Measurements from ENCODE around the gene XRCC2. TPM values are rescaled to one million over a fixed set of nuclear protein-coding genes. Genes with fewer than 3 reads are reported as not detected.
"Not testable (repeated sequence)": the region's sequence is repeated elsewhere in the genome, so short reads cannot be mapped to it uniquely, and the experiment has no call there.

XRCC2 gene
- polyA plus RNA-seq, 1 donor from 2014 or later = 0.89 TPM

DNA sequence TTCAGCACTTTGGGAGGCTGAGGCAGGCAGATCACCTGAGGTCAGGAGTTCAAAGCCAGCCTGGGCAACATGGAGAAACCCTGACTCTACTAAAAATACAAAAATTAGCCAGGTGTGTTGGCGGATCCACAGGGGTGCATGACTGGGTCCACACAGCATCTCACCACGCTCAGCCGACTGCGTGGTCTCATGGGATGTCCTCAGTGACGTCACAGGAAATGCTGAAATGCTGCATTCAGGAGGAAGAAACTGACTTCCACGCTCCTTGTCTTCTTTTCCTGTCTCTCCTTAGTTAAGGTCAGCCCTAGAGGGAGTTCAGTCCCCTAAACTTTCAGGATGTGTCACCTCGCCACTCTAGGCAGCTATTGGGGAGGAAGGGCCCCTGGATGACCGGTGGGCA lies 42.9 kb downstream of the XRCC2 start:
- Histone ChIP-seq H3K9me3 (ENCODE audit: low read length) (no peaks in the 10 kb centered on the region), H3K9ac (ENCODE audit: low read length) (no peak overlapping the region), H3F3A (ENCODE audit: insufficient read depth, low read length, poor library complexity, severe bottlenecking) (no peaks in the 10 kb centered on the region), H3K4me3 (ENCODE audit: low read length) (no peak overlapping the region), H3K9me2 (ENCODE audit: insufficient read depth, low read length) (no peaks in the 10 kb centered on the region), H3K79me2 (replicated peaks; ENCODE audit: insufficient read depth, low read length) (no peaks in the 10 kb centered on the region), H3K27ac (ENCODE audit: low read length) (no peak overlapping the region), H2AFZ (ENCODE audit: low read depth, low read length) (no peak overlapping the region), H3K4me2 (ENCODE audit: low read length) (no peak overlapping the region), H4K20me1 (ENCODE audit: insufficient read depth) (no peaks in the 10 kb centered on the region), H3K36me3 (ENCODE audit: insufficient read depth, low read length) (no peaks in the 10 kb centered on the region), H3K27me3 (ENCODE audit: insufficient read depth, low read depth, low read length) (no peaks in the 10 kb centered on the region)
- no peak for TF ChIP-seq TAF1 (IDR thresholded peaks at IDR 0.05; ENCODE audit: low read depth)
- no peak for TF ChIP-seq POLR2AphosphoS5 (IDR thresholded peaks at IDR 0.05)
- TF ChIP-seq, protein P1, sequence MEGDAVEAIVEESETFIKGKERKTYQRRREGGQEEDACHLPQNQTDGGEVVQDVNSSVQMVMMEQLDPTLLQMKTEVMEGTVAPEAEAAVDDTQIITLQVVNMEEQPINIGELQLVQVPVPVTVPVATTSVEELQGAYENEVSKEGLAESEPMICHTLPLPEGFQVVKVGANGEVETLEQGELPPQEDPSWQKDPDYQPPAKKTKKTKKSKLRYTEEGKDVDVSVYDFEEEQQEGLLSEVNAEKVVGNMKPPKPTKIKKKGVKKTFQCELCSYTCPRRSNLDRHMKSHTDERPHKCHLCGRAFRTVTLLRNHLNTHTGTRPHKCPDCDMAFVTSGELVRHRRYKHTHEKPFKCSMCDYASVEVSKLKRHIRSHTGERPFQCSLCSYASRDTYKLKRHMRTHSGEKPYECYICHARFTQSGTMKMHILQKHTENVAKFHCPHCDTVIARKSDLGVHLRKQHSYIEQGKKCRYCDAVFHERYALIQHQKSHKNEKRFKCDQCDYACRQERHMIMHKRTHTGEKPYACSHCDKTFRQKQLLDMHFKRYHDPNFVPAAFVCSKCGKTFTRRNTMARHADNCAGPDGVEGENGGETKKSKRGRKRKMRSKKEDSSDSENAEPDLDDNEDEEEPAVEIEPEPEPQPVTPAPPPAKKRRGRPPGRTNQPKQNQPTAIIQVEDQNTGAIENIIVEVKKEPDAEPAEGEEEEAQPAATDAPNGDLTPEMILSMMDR (IDR thresholded peaks at IDR 0.05; ENCODE audit: poor library complexity, severe bottlenecking) = no peak

GRCh38 chr7:152628772-152629171 lies 47.2 kb downstream of the XRCC2 start:
- H3K9me2 ChIP-seq (ENCODE audit: insufficient read depth, low read length); H3K9me3 ChIP-seq (ENCODE audit: low read length); H3K27me3 ChIP-seq (ENCODE audit: insufficient read depth, low read depth, low read length); H3K36me3 ChIP-seq (ENCODE audit: insufficient read depth, low read length); H3F3A ChIP-seq (ENCODE audit: insufficient read depth, low read length, poor library complexity, severe bottlenecking); H4K20me1 ChIP-seq (ENCODE audit: insufficient read depth); H3K4me2 ChIP-seq (ENCODE audit: low read length); H3K4me3 ChIP-seq (ENCODE audit: low read length); H3K79me2 ChIP-seq (replicated peaks; ENCODE audit: insufficient read depth, low read length); H2AFZ ChIP-seq (ENCODE audit: low read depth, low read length); H3K9ac ChIP-seq (ENCODE audit: low read length); H3K27ac ChIP-seq (ENCODE audit: low read length): not testable (repeated sequence)

DNA sequence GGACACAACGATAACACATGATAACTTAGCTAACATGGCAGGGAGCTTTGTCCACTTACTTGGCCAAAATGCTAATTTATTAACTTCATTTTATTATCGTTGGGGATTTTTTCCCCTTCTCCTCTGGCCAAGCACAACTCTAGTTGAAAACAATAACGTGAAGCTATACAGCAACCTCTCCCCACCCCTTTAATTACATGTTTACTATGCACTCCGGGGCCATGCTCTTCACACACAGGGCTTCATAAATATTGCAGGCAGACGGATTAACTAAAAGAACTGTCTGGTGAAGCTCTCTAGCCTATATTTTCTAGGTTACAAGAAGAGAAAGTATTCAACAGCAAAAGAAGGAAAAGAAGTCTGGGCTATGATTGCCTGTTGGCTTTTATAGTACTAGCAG lies 51.7 kb downstream of the XRCC2 start:
- Histone ChIP-seq H3K9ac (ENCODE audit: low read length) (no peak overlapping the region), H3K79me2 (replicated peaks; ENCODE audit: insufficient read depth, low read length) (no peaks in the 10 kb centered on the region), H3K4me3 (ENCODE audit: low read length) (no peak overlapping the region), H3K9me3 (ENCODE audit: low read length) (no peaks in the 10 kb centered on the region), H3K27ac (ENCODE audit: low read length) (no peak overlapping the region), H3K9me2 (ENCODE audit: insufficient read depth, low read length) (no peaks in the 10 kb centered on the region), H4K20me1 (ENCODE audit: insufficient read depth) (no peaks in the 10 kb centered on the region), H3F3A (ENCODE audit: insufficient read depth, low read length, poor library complexity, severe bottlenecking) (no peaks in the 10 kb centered on the region), H2AFZ (ENCODE audit: low read depth, low read length) (no peak overlapping the region), H3K36me3 (ENCODE audit: insufficient read depth, low read length) (no peaks in the 10 kb centered on the region), H3K4me2 (ENCODE audit: low read length) (no peak overlapping the region), H3K27me3 (ENCODE audit: insufficient read depth, low read depth, low read length) (no peaks in the 10 kb centered on the region)
- TF ChIP-seq, protein P1 (IDR thresholded peaks at IDR 0.05; ENCODE audit: poor library complexity, severe bottlenecking) = no peak
- no peak for TF ChIP-seq TAF1 (IDR thresholded peaks at IDR 0.05; ENCODE audit: low read depth)

DNA sequence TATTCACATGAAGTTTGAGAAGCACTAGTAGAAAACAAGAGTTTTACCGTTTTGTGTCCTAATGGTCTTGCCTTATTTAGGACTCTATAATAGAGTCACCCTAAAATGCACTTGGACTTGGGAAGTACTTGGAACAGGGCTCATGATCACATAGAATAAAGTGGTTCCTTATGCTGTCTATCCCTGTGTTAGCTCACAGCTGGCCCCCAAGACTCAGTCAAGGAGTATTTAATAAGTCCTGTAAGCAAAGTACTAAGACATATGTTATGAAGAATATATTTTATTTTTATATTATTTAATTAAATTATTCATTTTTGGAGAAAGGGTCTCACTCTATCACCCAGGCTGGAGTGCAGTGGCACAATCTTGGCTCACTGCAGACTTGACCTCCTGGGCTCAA lies 54.5 kb downstream of the XRCC2 start:
- Histone ChIP-seq H3K9ac (ENCODE audit: low read length) (no peak overlapping the region), H3K9me2 (ENCODE audit: insufficient read depth, low read length) (no peaks in the 10 kb centered on the region), H3F3A (ENCODE audit: insufficient read depth, low read length, poor library complexity, severe bottlenecking) (no peaks in the 10 kb centered on the region), H3K4me3 (ENCODE audit: low read length) (no peak overlapping the region), H4K20me1 (ENCODE audit: insufficient read depth) (no peaks in the 10 kb centered on the region), H3K4me2 (ENCODE audit: low read length) (no peak overlapping the region), H3K27me3 (ENCODE audit: insufficient read depth, low read depth, low read length) (no peaks in the 10 kb centered on the region), H3K9me3 (ENCODE audit: low read length) (no peaks in the 10 kb centered on the region), H2AFZ (ENCODE audit: low read depth, low read length) (no peak overlapping the region), H3K36me3 (ENCODE audit: insufficient read depth, low read length) (no peaks in the 10 kb centered on the region), H3K27ac (ENCODE audit: low read length) (no peak overlapping the region), H3K79me2 (replicated peaks; ENCODE audit: insufficient read depth, low read length) (no peaks in the 10 kb centered on the region)
- TF ChIP-seq, protein P1 (IDR thresholded peaks at IDR 0.05; ENCODE audit: poor library complexity, severe bottlenecking) = no peak
- no peak for TF ChIP-seq POLR2AphosphoS5 (IDR thresholded peaks at IDR 0.05)
- TF ChIP-seq MXI1 (conservative IDR thresholded peaks at IDR 0.05; ENCODE audit: poor library complexity, severe bottlenecking) = no peak
- no peak for TF ChIP-seq REST (IDR thresholded peaks at IDR 0.05; ENCODE audit: borderline replicate concordance)

Measured in neural cell (in vitro differentiated cells).